Retina (tissue), 1 donor: ENCODE results near the gene DVL2.

Experiments used
- DNase-seq: peaks from one replicate; pipeline ENCODE4 v3.0.0-alpha.2; 2016

Gene DVL2

DNA sequence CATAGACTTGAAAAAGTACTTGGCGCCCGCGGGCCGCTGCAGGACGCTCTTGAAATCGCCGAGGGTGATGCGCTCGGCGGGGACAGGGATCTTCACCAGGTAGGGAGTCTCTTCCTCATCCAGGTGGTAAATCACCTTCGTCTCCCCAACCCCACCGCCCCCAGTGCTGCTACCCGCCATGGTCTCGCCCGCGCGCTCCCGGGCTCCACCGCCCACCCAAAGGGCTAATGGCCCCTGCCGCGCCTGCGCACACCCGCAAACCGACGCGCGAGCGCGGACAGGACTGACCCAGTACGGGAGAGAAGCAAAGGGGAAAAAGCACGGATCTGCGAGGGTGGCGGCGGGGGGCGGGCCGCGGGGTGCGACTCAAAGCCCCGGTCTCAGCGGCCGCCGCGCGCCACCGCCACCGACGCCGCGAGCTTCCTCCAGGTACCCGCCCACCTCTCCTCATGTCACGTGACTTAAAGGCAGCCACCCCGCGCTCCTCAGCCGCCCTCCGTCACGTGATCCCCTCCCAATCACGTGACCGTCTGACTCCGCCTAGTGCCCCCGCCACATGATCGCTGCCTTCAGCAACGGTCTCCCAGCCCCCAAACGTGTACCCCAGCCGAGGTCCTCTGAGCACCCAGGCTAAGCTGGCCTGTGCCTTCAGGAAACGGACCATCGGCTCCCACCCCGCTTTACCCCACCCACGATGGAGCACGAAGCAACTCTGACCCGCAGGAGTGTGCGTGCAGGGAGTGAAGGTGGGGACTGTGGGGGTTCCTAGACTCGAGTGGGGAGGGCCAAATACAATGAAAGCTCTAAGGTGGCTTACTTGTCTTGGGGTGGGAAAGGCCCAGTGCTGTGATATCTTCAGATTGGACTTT lies at the start of gene DVL2:
Gene DVL2, minus strand, starts transcription at position 435 of the 869 bp plus-strand sequence. Its CDS starts 255 bp downstream, at position 180.
- peak; percentile 97 for DNase-seq

DNA sequence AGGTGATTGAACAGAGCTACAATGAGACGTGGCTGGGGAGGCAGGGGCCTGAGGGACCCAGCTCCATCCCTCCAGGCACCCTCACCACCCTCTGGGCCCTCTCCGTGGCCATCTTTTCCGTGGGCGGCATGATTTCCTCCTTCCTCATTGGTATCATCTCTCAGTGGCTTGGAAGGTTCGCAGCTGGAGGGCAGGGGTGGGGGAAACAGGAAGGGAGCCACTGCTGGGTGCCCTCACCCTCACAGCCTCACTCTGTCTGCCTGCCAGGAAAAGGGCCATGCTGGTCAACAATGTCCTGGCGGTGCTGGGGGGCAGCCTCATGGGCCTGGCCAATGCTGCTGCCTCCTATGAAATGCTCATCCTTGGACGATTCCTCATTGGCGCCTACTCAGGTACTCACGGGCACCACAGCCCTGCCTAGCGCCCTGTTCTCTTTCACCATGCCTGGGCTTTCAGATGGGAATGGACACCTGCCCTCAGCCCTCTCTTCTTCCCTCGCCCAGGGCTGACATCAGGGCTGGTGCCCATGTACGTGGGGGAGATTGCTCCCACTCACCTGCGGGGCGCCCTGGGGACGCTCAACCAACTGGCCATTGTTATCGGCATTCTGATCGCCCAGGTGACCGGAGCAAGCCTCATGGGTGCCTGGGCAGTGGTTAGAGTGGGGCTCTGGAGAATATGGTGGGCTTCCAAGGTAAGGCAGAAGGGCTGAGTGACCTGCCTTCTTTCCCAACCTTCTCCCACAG lies 49.3 kb upstream of the DVL2 start:
- no peak for DNase-seq

DNA sequence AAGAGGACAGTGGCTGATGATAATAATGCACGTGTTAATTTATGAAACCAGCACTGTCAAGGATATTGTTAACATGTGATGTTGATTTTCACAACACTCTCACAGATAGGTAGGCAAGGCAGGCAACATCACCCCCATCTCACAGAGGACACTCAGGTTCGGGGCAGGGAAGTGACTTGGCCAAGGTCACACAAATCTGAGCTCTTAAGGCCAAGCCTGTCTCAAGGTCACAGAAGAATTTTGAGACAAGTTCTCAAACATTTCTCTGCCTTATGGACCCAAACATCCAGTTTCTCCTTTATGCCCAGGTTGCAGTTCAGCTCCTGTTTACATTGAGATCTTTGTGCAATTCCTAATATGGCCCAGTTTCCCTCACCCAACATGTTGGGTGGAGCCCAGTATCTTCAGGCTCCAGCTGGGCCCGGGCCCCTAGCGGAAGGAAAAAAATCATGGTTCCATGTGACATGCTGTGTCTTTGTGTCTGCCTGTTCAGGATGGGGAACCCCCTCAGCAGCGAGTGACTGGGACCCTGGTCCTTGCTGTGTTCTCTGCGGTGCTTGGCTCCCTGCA lies 48.5 kb upstream of the DVL2 start:
- no peak for DNase-seq

DNA sequence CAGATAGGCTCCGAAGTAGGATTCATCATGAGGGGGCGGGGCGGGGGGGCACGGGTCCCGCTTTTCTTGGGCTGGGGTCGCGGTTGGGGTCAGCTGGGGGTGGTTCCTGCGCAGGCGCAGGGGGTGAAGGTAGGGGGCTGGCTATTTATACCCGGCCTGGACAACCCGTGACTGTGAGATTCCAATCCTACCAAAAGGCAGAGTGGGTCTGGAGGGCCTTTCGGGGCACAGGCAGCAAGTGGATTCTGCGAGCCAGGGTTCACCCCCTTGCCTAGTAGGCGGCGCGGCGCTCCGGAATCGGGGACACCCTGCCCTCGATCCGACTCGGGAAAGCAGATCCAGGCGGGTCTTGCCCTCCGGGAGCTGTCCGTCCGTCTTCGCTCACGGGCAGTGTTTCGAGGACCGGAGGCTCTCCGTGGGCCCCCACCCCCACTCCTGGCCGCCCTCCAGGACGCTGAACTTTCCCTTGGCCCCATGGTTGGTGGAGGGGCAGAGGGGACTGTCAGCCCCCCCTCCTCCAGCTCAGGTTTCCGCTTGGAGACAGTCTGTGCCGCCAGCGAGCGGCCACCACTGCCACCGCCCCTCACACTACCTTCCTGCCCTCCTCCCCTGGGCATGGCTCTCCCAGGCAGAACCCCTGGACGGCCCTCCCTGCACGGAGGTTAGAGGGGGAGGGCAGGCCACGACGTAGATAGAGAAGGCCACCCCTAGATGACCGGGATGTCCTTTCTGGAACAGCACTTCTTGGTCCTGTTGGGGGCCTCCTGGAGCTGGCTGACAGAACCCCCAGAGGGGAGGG lies 47.8 kb upstream of the DVL2 start:
- peak; percentile 50 for DNase-seq

DNA sequence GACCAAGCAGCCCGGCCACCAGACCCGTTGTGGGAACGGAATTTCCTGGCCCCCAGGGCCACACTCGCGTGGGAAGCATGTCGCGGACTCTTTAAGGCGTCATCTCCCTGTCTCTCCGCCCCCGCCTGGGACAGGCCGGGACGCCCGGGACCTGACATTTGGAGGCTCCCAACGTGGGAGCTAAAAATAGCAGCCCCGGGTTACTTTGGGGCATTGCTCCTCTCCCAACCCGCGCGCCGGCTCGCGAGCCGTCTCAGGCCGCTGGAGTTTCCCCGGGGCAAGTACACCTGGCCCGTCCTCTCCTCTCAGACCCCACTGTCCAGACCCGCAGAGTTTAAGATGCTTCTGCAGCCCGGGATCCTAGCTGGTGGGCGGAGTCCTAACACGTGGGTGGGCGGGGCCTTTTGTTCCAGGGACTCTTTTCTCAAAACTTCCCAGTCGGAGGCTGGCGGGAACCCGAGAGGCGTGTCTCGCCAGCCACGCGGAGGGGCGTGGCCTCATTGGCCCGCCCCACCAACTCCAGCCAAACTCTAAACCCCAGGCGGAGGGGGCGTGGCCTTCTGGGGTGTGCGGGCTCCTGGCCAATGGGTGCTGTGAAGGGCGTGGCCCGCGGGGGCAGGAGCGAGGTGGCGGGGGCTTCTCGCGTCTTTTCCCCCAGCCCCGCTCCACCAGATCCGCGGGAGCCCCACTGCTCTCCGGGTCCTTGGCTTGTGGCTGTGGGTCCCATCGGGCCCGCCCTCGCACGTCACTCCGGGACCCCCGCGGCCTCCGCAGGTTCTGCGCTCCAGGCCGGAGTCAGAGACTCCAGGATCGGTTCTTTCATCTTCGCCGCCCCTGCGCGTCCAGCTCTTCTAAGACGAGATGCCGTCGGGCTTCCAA lies 47.0 kb upstream of the DVL2 start, which contains the start of gene SLC2A4:
Gene SLC2A4, plus strand, starts transcription at position 645 of the 879 bp plus-strand sequence. Its CDS starts 217 bp downstream, at position 862.
- DNase-seq = peak; percentile 94

DNA sequence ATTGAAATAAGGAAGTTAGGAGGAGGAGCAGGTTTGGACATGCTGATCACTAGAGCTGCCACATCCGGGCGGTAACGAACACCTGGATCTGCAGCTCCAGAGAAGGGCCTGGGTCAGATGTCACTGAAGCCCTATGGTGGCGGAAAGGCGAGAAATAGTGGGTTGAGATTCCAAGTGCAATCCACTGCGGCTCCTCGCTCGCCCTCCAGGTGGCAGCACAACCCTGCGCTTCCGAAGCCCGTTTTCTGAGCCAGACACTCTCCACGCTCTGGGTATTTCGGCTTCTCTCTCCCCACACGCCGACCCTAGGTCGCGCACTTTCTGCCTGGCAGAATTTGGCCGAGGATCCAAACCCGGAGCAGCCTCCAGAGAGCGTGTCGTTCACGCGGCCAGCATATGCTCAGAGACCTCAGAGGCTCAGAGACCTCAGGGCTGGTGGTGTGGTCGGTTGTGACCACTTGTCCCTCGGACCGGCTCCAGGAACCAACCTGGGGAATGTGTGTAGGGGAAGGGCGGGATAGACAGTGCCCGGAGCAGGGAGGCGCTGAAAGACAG lies 46.3 kb upstream of the DVL2 start:
- DNase-seq = peak; percentile 90

DNA sequence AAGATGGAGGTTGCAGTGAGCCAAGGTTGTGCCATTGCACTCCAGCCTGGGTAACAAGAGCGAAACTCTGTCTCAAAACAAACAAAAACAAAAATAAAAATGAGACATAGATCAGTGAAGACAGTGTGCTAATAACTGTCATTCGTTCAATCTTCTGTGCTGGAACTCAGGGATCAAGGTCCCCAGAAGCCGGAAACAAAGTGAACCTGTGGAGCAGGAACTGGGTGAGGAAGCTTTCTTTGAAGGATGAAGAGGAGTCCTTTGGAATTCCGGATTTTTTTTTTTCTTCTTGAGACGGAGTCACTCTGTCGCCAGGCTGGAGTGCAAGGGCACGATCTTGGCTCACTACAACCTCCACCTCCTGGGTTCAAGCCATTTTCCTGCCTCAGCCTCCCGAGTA lies 45.1 kb upstream of the DVL2 start:
- DNase-seq = no peak

DNA sequence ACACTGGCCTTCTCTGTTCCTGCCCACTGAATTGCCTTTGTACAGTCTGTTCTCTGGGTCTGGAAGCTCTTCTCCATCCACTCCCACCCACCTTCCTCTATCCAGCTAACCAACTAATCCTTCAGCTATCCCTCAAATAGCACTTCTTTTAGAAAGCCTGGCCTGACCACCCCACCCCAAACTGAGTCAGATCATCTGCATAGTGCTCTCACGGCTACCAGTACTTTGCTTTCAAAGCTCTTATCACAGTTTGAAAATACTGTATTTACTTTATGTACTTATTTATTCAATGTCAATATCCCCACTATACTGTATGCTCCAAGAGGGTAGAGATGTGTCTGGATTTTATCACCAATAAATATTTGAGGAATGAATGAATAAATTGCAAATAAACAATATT lies 32.5 kb upstream of the DVL2 start:
- DNase-seq = no peak

DNA sequence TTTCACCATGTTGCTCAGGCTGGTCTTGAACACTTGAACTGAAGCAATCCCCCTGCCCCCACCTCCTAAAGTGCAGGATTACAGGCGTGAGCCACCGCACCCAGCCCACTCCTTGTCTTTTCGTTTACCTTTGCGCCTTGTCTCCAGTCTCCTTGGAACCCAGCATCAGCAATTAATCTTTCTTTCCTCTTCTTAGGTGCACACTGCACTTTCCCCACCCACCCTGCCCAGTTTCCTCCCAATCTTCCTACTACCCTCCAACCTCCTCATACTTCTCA lies 29.4 kb upstream of the DVL2 start:
- no peak for DNase-seq

DNA sequence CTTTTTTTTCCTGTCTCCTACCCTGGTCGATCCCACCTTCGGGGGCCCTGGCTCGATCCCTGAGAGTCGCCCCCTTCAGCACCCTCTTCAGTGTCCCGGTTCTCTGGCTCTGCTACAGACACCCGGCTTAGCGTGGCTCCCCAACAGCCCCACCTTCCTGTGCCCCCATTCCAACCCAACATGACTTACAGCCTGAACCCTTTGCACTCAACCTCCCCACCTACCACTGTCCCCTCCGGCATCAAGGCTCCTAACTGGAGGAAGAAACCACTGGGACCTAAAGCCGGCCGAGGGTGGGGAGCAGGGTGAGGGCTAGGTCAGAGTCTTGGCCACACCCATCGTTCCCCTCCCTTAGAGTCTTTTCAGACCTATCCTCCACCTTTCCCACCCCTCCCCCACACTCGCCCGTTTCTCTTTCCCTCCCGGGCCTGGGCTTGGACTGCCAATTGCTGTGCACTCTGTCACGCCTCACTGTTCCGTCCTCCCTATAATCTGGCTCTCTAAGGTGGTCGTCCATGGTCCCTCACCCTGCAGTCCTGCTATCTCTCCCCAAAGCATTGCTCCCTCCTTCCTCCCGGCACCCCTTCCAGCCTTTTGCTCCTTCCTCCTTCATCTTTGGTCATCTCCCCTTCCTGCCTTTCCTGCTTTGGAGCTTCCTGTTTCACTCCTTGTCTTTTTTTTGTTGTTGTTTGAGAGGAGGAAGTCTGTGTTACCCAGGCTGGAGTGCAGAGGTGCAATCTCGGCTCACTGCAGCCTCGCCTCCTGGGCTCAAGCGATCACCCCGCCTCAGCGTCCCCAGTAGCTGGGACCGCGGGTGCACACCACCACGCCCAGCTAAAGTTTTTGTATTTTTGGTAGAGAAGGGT lies 28.9 kb upstream of the DVL2 start:
- peak; percentile 24 for DNase-seq

DNA sequence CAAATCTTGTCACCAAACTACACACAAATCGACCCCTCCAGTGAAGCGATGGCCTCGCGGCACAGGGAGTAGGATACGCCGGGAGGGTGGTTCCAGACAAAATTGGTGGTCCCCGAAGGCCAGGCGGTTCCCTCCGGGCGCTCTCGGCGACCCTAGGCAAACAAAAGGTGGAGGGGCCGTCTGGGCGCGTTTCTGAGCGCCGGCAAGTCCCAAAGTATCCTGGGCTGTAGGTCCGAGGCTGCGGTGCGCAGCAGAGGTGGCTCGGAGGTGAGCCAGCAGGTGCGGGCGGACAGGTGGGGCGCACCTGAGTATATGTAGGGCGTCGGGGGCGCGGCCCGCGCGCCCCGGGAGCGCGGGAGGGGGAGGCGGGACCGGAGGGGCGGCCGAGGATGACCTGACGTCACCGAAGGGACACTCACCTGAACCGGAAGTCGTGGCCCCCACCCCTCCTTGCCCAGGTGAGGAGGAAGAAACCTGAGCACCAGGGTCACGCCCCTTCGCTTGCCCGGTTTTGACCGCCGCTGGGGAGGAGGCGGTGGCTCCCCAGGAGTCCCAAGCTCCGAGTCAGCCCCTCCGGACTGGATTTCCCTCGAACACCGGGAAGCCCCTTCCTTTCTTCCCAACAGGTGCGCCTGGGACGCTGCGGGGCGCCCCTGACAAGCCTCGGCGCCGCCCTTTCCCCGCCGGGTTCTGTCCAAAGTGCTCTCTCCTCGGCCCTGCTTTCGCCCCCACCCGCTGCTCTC lies 28.0 kb upstream of the DVL2 start, which contains the start of gene CLDN7:
Gene CLDN7, minus strand, starts transcription at position 287 of the 743 bp plus-strand sequence. CDS start 435 bp downstream, outside the sequence.
- DNase-seq = no peak

DNA sequence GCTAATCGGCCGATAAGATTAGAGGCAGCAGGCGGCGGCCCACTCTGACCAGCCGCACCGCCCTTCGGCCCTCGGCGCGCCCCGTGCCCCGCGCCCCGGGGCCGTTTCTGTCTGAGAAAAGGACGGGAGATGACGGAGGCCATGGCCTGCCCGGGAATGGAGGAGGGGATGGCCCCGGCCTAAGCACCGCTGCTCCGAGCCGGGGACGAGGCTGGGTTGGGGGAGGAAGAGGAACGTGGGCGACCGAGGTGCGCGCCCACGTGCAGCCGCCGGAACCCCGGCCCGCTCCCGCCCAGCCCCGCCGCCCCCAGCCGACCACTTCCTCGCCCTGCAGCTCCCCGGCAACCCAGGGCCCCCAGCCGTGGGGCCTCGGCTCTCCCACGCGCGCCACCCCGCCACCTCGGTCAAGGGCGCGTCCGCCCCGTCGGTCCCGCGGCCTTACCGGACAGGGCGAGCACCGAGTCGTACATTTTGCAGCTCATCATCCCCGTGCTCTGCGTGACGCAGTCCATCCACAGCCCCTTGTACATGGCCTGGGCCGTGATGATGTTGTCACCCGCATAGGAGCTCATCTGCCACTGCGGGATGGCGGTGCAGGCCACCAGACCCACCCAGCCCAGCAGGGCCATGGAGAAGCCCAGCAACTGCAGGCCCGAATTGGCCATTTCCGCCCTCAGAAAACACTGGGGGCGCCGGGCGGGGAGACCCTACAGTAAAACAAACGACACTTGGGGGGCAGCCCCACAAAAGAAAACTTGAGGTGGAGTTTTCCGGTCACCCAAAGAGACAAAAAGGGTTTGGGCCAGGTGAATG lies 27.3 kb upstream of the DVL2 start:
- DNase-seq = peak; percentile 46

DNA sequence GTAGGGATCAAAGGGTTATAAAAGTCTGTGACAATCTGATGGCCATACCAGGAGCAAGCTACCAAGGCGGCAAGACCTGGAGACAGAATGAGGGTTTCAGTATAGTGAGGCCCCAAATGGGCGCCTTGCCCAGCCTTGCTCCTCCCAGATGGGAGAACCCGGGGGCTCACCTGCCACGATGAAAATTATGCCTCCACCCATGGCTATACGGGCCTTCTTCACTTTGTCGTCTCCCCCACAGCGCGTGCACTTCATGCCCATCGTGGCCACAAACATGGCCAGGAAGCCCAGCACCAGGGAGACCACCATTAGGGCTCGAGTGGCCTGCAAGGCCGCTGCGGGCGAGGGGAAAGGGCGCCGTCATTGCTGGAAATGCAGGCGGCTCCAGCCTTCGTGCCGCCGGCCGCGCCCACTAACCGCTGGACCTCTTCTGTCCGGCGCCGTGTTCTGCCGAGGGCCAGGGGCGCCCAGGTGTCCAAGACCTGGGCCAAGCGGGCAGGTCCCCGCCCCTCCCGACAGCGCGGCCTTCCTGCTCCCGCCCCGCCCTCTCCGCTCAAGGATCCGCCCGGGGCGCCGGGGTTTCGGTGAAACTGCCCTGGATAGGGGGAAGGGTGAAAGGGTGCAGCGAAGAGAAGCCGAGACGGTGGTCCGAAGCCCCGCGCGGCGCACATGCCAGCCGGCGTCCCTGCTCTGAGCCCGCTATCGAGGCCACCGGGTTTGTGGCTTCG lies 26.5 kb upstream of the DVL2 start:
- peak; percentile 69 for DNase-seq

DNA sequence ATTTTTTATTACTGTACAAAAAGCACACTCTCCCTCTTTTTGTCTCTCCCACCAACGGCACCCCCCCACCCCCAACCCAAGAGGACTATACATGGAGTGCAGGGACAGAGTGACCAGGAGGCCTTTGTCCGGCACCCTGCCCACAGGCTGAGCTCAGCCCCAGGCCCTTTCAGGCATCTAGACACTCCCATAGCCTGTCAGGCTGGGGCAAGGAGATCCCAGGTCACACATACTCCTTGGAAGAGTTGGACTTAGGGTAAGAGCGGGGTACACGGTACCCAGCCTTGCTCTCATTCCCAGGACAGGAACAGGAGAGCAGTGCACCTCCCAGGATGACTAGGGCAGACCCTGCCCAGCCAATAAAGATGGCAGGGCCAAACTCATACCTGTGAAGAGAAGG lies 25.8 kb upstream of the DVL2 start:
- no peak for DNase-seq

DNA sequence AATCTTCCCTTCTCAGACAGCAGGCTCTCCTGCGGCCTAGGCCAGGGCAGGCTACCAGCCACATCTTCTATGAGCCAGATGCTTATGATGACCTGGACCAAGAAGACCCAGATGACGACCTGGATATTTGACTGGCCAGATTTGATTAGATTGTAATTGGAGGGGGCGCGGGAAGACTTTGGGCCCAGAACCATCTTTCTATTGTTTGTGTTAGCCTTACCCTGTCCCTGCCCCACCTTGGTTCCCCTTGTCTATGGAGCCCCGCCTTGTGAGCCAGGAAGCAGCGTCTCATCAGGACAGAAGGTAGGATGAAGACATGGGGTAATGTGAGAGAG lies 25.2 kb upstream of the DVL2 start:
- DNase-seq = no peak

DNA sequence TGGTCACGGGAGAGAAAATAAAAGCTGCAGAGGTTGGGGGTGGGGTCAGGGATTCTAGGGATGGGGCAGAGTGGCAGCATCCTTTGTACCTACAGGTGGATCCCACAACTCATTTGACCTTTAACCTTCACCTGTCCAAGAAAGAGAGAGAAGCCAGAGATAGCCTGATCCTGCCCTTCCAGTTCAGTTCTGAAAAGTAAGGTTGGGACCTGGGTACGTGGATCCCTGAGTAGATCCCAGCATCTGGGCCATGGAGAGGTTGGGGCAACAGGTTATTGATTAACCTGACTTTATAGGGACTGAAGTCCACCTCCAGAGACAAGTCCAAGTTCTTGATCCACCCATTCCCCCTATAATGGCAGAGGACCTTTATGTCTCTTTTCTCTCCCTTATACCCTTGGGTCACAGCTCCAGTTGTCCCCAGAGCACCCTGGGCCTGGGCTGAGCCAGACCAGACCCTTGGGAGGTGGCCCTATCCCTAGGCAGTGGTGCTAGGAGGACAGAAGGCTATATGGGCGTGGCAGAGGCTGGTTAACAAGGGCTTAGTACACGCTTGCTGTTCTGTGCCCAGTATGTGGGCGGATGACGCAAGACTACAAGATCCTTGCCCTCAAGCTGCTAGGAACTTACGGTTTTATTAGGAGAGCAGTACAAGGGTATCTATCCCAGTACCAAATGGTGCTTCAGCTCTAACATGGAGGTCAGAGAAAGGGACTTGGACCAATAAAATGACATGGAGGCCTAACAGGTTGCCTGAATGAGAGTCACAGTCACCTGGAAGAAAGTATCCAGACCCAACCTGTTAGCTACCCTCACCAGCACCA lies 24.6 kb upstream of the DVL2 start:
- no peak for DNase-seq

DNA sequence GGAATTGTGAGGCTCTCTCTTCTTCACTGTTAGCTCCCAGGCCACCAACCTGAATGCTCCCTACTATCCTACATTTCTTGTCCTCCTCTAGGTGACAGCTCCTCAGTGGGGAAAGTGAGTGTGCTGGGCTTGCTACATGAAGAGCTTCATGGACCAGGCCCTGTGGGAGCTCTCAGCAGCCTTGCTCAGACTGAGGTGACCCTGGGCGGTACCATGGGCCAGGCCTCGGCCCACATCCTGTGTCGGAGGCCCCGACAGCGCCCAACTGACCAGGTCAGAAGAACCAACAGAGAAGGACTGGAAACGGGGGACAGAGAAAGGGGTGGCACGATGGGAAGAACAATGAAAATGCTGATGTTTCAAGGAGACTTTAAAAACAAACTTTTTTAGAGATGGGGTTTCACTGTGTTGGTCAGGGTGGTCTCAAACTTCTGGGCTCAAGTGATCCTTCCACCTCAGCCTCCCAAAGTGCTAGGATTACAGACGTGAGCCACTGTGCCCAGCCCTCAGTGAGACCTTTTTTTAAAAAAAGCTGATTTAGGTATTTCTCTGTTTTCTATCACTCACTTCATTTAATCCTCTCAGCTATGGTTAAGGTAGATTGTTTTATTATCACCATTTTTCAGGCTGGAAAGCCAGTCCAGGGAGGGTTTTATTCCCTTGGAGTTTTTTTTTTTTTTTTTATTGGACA lies 22.6 kb upstream of the DVL2 start:
- DNase-seq = no peak
